Heart right ventricle (tissue), 16 donors: ENCODE measurements around the gene NDUFS6. TPM values are rescaled to one million over a fixed set of nuclear protein-coding genes. Genes with fewer than 3 reads are reported as not detected.

Source experiments
- ATAC-seq, 8 donors: fragments of 200-7000 bp; cut with Tn5 transposase; one replicate each; pipeline ENCODE4 v1.9.1; 2020; ENCODE audit warnings: mild to moderate bottlenecking in 8 of 8, moderate library complexity in 8 of 8, moderate number of reproducible peaks in 1 of 8
- DNase-seq, 2 donors: peaks; one replicate each; pipeline ENCODE4 v3.0.0-alpha.2; 2020
- H3K27ac ChIP-seq, 10 donors: fragments of 200-600 bp; sonication (generic) in 2 of 10; one replicate each; pipeline versions ENCODE4 v1.5.0 to v1.8.0; 2020 to 2022; ENCODE audit warnings: mild to moderate bottlenecking in 3 of 10
- H3K27me3 ChIP-seq, 7 donors: fragments of 200-600 bp; one replicate each; pipeline ENCODE4 v1.8.0; 2021 to 2022; ENCODE audit warnings: mild to moderate bottlenecking in 2 of 7
- H3K36me3 ChIP-seq, 9 donors: fragments of 200-600 bp; sonication (generic) in 1 of 9; one replicate each; pipeline versions ENCODE4 v1.5.0 to v1.8.0; 2020 to 2022; ENCODE audit warnings: mild to moderate bottlenecking in 2 of 9
- H3K4me1 ChIP-seq, 9 donors: fragments of 200-600 bp; sonication (generic) in 1 of 9; one replicate each; pipeline versions ENCODE4 v1.5.0 to v1.8.0; 2020 to 2022; ENCODE audit warnings: mild to moderate bottlenecking in 4 of 9
- H3K4me3 ChIP-seq, 10 donors: fragments of 200-600 bp; sonication (generic) in 2 of 10; one replicate each; pipeline versions ENCODE4 v1.5.0 to v1.8.0; 2020 to 2022; ENCODE audit warnings: mild to moderate bottlenecking in 7 of 10, moderate library complexity in 2 of 10
- H3K9me3 ChIP-seq, 11 donors: fragments of 200-600 bp in 10 of 11; sonication (generic) in 2 of 11; one replicate each; pipeline versions ENCODE4 v1.5.0 to v1.8.0; 2013 to 2022; ENCODE audit warnings: mild to moderate bottlenecking in 2 of 11, control low read depth in 1 of 11, moderate library complexity in 1 of 11
- whole genome bisulfite sequencing, 2 donors: extraction: QIAGEN DNeasy Blood & Tissue Kit; methylation state at CpG; one replicate each; pipeline ENCODE4 v1.1.7; 2013; ENCODE audit warnings: inconsistent platforms in 1 of 2; 5-methylcytosine and 5-hydroxymethylcytosine counted together
- intact Hi-C, 10 donors: fragments of 100-400 bp; cut with DNase I; formaldehyde crosslinking; loops; one replicate each; pipeline versions ENCODE4 v1.11.1 to v1.14.2; 2022
- polyA plus RNA-seq, 2 donors: library from polyadenylated mRNA; stranded (reverse); fragments of 200-250 nt; gene quantifications; one replicate each; pipeline ENCODE4 v1.2.3, GENCODE V29; 2013
- total RNA-seq, 10 donors: library from RNA; stranded (reverse); fragmentation: NEBNext Ultra II Directional in 3 of 10; extraction: Animal tissue kit (Norgen Biotek cat#: 25700) in 3 of 10; gene quantifications; one replicate each; pipeline versions ENCODE4 v1.2.1 to v1.2.4, GENCODE V29; 2021 to 2023
- TF ChIP-seq, protein P1 (sequence below), 9 donors: fragments of 200-600 bp; sonication (generic) in 2 of 9; IDR thresholded peaks; one replicate each; pipeline versions ENCODE4 v1.5.0 to v1.8.0; 2021 to 2022; ENCODE audit warnings: antibody characterized with exemption in 9 of 9, mild to moderate bottlenecking in 5 of 9, moderate library complexity in 1 of 9
- donor health status: Arrhythmogenic right ventricular cardiomyopathy.
- donor health status: ischemic (EF 13 %, LVEDD 7.1; RV severe dilation, severe dysfunction).
- donor health status: healthy with polysubstance abuse.
- donor health status: DM: no; HTN: yes; CAD: no.
- donor health status: DM: no; HTN: no; CAD: no.
- donor health status: ischemic (EF 25% LVEDD 6.9; RV normal size, moderate dysfunction).
- donor health status: ischemic (EF 25% LVEDD 5.7; RV mildly dilated, moderate dysfunction).
- donor health status: healthy.
- donor health status: DM: yes; HTN: yes; CAD: no.
- donor health status: Ischemic cardiomyopathy.
- donor health status: ischemic (EF 35%, LVEDD 5.7; RV mildly dilated, moderate dysfunction).
- donor health status: nonischemic (EF 11% LVEDD 7.7; RV severe dilation, severe dysfunction).
- donor health status: DM: yes; HTN: yes; CAD: no.
- donor health status: PGD.
- donor health status: ischemic (EF 29% LVEDD 5.4; RV normal size, mild dysfunction).
- donor health status: nonischemic (EF 23%, LVEDD 6.1; RV moderate dilation, normal function).

Gene NDUFS6
- total and polyA plus RNA-seq, 12 donors: 60.2 to 198 (median 87.9) TPM

DNA sequence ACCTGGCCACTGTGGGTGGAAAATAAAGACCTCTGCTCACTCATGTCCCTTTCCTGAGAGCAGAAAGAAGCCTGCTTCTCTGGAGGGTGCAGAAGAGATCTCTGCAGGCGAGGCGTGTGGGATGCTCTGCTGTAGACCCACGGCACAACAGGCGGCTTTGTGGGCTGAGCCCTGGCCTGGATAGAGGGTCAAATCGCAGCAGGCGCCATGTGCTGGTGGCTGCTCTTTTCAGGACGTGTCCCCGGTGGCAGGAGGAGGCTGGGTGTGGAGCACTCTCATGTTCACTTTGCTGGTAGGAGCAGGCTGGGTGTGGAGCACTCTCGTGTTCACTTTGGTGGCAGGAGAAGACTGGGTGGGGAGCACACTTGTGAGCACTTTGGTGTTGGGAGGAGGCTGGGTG lies 46.4 kb downstream of the NDUFS6 start:
- Histone ChIP-seq H3K9me3 (no peaks in the 10 kb centered on the region), H3K36me3 (no peaks in the 10 kb centered on the region), H3K27me3 (peaks cover 0 to 40% (median 29%) of the 10 kb centered on the region in 7 donors), H3K27ac (no peak overlapping the region), H3K4me1 (no peaks in the 10 kb centered on the region), H3K4me3 (no peak overlapping the region)
- WGBS, 2 donors: 79 to 80% methylated on average over 9 of the region's 9 CpGs
- intact Hi-C loops: no loop called here
- TF ChIP-seq, protein P1, sequence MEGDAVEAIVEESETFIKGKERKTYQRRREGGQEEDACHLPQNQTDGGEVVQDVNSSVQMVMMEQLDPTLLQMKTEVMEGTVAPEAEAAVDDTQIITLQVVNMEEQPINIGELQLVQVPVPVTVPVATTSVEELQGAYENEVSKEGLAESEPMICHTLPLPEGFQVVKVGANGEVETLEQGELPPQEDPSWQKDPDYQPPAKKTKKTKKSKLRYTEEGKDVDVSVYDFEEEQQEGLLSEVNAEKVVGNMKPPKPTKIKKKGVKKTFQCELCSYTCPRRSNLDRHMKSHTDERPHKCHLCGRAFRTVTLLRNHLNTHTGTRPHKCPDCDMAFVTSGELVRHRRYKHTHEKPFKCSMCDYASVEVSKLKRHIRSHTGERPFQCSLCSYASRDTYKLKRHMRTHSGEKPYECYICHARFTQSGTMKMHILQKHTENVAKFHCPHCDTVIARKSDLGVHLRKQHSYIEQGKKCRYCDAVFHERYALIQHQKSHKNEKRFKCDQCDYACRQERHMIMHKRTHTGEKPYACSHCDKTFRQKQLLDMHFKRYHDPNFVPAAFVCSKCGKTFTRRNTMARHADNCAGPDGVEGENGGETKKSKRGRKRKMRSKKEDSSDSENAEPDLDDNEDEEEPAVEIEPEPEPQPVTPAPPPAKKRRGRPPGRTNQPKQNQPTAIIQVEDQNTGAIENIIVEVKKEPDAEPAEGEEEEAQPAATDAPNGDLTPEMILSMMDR (IDR thresholded peaks at IDR 0.05): no peak
- DNase-seq: no peak
- no peak for ATAC-seq

DNA sequence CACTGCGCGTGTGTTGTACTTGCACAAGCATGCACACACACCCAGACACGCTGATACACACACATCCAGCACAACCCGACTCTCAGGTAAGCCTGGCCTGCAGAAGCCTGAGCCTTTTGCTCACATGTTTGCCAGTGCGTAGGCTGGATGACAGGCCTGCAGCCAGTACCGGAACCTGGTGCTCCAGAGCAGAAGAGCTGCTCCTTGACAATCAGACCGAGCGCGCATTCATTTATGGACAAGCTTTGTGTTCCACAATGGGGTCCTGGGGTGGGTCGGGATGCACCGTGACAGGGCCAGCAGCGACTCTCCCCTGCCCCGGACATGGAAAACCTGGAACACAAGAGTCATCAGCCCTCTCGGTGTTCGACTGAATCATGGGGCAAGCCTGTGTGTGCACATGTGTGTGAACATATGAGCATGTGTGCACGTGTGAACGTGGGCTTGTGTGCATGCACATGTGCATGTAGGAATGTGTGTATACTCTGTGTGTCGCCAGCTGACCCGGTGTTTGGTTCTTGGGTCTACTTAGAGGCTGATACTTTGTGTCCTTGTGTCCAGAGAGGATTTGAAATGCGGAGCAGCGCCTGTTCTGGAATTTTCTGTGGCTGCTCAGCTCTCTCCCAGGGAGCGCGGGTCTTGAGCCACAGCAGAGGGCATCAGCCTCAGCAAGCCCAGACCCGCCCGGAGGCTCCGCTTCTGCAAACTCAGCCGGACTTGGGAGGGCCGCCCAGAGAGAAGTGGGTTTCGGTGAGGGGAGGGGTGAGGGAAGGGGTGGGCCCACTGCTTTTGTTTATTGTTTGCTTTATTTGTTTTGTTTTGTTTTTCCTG lies 49.3 kb downstream of the NDUFS6 start:
- Histone ChIP-seq H3K27ac (no peak overlapping the region), H3K4me1 (no peaks in the 10 kb centered on the region), H3K4me3 (no peak overlapping the region), H3K36me3 (no peaks in the 10 kb centered on the region), H3K9me3 (no peaks in the 10 kb centered on the region), H3K27me3 (peaks cover 0 to 66% (median 56%) of the 10 kb centered on the region in 7 donors)
- intact Hi-C loops: no loop called here
- no peak for ATAC-seq
- DNase-seq: no peak
- TF ChIP-seq, protein P1 (IDR thresholded peaks at IDR 0.05): no peak
- 70 to 83% methylated on average over 29 of the region's 29 CpGs for WGBS, 2 donors

DNA sequence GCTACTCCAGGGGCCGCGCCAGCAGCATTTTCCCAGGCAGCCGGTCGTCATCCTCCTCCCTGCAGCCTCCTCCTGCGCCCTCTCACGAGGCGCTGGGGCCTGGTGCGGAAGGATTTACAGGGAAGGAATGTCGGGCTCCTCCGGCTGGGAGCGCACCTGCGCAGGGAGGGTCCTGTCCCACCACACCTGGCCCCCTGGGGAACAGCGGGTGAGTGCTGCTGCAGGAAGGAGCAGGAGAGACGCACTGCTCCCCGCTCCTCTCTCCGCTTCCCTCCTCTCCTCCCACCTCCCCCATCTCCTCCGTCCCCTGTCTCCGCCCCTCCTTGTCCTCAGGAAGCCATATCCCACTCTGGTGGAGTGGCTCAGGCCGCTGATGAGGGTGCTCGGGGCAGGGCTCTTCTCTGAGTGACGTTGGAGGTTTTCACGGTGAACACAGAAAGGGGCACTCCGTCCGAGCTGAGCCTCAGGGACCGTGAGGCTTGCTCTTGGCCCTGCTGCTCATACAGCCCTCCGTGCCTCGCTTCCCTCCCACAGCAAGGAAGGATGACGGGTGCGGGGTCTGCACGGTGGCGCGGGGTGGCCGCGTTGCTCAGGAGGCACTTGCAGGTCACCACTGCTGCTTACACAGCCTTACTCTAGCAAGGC lies 50.2 kb downstream of the NDUFS6 start:
- H3K9me3 ChIP-seq: no peaks in the 10 kb centered on the region
- no peak overlapping the region for H3K4me3 ChIP-seq
- H3K36me3 ChIP-seq: no peaks in the 10 kb centered on the region
- peaks cover 0 to 72% (median 56%) of the 10 kb centered on the region in 7 donors for H3K27me3 ChIP-seq
- no peaks in the 10 kb centered on the region for H3K4me1 ChIP-seq
- no peak overlapping the region for H3K27ac ChIP-seq
- DNase-seq (no peak), ATAC-seq (no peak)
- TF ChIP-seq, protein P1 (IDR thresholded peaks at IDR 0.05): no peak
- intact Hi-C loops: no loop called here
- WGBS, 2 donors: 23 to 39% methylated on average over 31 to 34 of the region's 34 CpGs

DNA sequence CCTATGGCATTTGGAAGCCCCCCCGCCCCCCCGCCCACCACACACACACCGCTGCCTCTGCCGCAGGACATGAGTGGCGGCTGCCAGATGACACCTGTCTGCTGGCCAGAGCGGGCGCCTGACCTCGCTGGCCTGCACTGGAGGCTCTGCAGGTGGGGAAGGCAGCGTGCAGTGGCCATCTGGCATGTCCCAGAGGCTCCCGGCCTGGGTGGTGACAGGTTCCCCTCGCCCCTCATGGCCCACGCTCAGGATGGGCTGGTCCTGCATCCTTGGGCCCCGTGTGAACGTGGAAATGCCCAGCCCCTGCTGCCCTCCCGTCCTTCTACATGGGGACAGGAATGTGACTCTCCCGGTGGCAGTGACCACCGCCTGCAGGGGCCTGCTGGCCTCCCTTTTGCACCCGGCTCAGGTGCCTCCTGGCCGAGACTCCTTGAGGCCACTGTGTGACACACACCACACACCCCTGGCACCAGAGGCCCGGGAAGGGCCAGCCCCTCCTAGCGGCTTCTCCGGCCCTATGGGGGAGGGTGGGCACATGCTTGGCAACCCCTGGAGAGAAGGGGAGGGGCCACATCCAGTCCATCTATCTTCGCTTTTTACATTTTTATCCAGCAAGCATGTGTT lies 51.2 kb downstream of the NDUFS6 start:
- ATAC-seq: peak in 4 of 8 donors; percentile 31 to 41 (median 36)

More for the DNA sequence above, 51.2 kb downstream of the NDUFS6 start:
- no peaks in the 10 kb centered on the region for H3K9me3 ChIP-seq
- 44% methylated on average over 23 of the region's 23 CpGs for WGBS, 2 donors
- no peak overlapping the region for H3K4me3 ChIP-seq
- no peaks in the 10 kb centered on the region for H3K4me1 ChIP-seq
- TF ChIP-seq, protein P1 (IDR thresholded peaks at IDR 0.05): no peak
- intact Hi-C loops: no loop called here
- H3K36me3 ChIP-seq: no peaks in the 10 kb centered on the region
- peaks cover 0 to 81% (median 56%) of the 10 kb centered on the region in 7 donors for H3K27me3 ChIP-seq
- no peak for DNase-seq
- no peak overlapping the region for H3K27ac ChIP-seq
